Measurements from ENCODE around the gene ZMAT5.

DNA sequence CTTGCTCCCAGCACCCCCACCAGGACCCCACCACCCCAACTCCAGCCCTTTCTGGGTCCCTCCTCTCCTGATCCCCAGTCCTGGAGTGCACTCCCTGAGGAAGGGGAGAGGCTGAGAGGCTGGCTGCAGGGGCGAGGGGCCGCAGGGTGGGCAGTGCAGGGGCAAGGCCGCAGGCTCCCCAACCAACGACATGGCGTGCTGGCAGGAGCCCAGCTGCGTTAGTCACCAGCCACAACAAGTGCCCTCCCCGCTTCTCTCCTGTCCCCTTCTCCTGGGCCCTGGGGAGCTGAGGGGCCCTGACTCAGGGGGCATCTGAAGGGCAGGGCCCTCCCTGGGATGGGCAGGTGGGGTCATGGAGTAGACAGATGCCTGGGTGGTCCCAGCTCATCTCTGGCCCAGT is 44.7 kb downstream of the ZMAT5 start:
- TF ChIP-seq, protein P1, sequence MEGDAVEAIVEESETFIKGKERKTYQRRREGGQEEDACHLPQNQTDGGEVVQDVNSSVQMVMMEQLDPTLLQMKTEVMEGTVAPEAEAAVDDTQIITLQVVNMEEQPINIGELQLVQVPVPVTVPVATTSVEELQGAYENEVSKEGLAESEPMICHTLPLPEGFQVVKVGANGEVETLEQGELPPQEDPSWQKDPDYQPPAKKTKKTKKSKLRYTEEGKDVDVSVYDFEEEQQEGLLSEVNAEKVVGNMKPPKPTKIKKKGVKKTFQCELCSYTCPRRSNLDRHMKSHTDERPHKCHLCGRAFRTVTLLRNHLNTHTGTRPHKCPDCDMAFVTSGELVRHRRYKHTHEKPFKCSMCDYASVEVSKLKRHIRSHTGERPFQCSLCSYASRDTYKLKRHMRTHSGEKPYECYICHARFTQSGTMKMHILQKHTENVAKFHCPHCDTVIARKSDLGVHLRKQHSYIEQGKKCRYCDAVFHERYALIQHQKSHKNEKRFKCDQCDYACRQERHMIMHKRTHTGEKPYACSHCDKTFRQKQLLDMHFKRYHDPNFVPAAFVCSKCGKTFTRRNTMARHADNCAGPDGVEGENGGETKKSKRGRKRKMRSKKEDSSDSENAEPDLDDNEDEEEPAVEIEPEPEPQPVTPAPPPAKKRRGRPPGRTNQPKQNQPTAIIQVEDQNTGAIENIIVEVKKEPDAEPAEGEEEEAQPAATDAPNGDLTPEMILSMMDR (IDR thresholded peaks at IDR 0.05; ENCODE audit: borderline replicate concordance, extremely low read depth, low read length, poor library complexity, severe bottlenecking): no peak
- TF ChIP-seq EZH2 (IDR thresholded peaks at IDR 0.05; ENCODE audit: borderline replicate concordance, low read depth, low read length, severe bottlenecking): no peak

Measured in DND-41 (cell line).